HFFc6 (cell line): ENCODE results near the gene WDR5B. TPM values are rescaled to one million over a fixed set of nuclear protein-coding genes. Genes with fewer than 3 reads are reported as not detected.

Experiments used
- DNase-seq: peaks from one replicate; pipeline ENCODE4 v3.0.0-alpha.2; 2018
- H3K27ac Mint-ChIP-seq: 2 replicates; pipeline ENCODE4 v1.8.0; 2020; ENCODE audit warnings: mild to moderate bottlenecking, mixed read lengths
- H3K27me3 Mint-ChIP-seq: 2 replicates; pipeline ENCODE4 v1.8.0; 2021; ENCODE audit warnings: mild to moderate bottlenecking, moderate library complexity, mixed read lengths; ENCODE audit not compliant: insufficient read depth
- H3K36me3 Mint-ChIP-seq: 2 replicates; pipeline ENCODE4 v1.8.0; 2021; ENCODE audit warnings: low read depth, mixed read lengths
- H3K4me1 Mint-ChIP-seq: 2 replicates; pipeline ENCODE4 v1.8.0; 2020; ENCODE audit warnings: low read depth, mixed read lengths
- H3K4me3 Mint-ChIP-seq: 2 replicates; pipeline ENCODE4 v1.8.0; 2020; ENCODE audit warnings: mild to moderate bottlenecking, moderate library complexity, mixed read lengths
- H3K9me3 Mint-ChIP-seq: 2 replicates; pipeline ENCODE4 v1.8.0; 2020; ENCODE audit warnings: mild to moderate bottlenecking, mixed read lengths
- total RNA-seq, 6 experiments: library from RNA; stranded (reverse); fragmentation: NEBNext Ultra II Directional; extraction: Animal tissue kit (Norgen Biotek cat#: 25700); gene quantifications; 2 replicates in 1 of 6; 3 replicates in 5 of 6; pipeline ENCODE4 v1.2.3, GENCODE V29; 2021
- TF ChIP-seq, protein P1 (sequence below): fragments of 200-600 bp; sonication (generic); IDR thresholded peaks from 2 replicates; pipeline ENCODE4 v1.5.0; 2021; ENCODE audit warnings: antibody characterized with exemption, mild to moderate bottlenecking

The WDR5B gene
- total RNA-seq, 6 experiments from 2014 or later = 4.6 to 5.8 (median 5.4) TPM

DNA sequence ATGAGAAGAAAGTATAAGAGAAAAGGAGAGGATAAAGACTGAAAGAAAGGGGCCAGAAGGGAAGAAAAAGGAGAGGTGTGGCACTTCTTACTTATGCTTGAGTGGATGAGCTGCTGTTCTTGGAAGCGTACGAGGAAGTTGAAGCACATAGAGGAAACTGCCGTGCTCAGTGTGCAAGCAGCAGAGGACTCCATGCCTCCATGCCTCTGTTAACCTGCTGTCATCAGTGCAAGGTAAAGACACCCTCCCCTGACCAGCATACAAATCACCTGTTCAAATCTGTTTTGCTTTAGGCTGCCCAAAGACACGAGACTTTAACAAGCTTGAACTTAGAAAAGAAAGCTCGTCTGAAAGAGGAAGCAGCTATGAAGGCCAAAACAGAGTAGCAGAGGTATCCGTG is 6.4 kb downstream of the WDR5B start:
- TF ChIP-seq, protein P1, sequence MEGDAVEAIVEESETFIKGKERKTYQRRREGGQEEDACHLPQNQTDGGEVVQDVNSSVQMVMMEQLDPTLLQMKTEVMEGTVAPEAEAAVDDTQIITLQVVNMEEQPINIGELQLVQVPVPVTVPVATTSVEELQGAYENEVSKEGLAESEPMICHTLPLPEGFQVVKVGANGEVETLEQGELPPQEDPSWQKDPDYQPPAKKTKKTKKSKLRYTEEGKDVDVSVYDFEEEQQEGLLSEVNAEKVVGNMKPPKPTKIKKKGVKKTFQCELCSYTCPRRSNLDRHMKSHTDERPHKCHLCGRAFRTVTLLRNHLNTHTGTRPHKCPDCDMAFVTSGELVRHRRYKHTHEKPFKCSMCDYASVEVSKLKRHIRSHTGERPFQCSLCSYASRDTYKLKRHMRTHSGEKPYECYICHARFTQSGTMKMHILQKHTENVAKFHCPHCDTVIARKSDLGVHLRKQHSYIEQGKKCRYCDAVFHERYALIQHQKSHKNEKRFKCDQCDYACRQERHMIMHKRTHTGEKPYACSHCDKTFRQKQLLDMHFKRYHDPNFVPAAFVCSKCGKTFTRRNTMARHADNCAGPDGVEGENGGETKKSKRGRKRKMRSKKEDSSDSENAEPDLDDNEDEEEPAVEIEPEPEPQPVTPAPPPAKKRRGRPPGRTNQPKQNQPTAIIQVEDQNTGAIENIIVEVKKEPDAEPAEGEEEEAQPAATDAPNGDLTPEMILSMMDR = no peak
- Mint-ChIP-seq H3K4me1 (peaks cover 15% of the 10 kb centered on the region), H3K27ac (no peak overlapping the region), H3K27me3 (no peaks in the 10 kb centered on the region), H3K4me3 (no peak overlapping the region), H3K36me3 (peaks cover 10% of the 10 kb centered on the region; the same call in 1 of the 2 replicates), H3K9me3 (no peaks in the 10 kb centered on the region)
- no peak for DNase-seq

DNA sequence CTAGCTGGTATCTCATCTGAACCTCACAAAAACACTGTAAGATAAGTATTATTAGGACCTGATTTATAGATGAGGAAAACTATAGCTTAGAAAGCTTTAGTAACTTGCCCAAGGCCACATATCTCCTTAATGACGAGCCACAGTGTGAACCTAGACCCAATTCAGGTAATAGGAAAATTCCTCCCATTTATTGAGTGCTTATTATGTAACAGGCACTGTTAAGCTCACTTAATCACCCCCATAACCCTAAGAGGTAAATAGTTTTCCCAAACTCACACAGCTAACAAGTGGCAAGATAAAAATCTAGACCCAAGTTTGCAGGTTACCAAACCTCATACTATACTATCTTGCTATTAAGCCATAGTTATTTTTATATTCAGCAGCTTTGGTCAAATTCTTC is 7.9 kb downstream of the WDR5B start:
- DNase-seq = no peak
- Mint-ChIP-seq H3K4me3 (no peak overlapping the region), H3K27me3 (peaks cover 2% of the 10 kb centered on the region; the same call in 1 of the 2 replicates), H3K4me1 (peaks cover 18% of the 10 kb centered on the region), H3K36me3 (peaks cover 12% of the 10 kb centered on the region; the same call in 1 of the 2 replicates), H3K27ac (no peak overlapping the region), H3K9me3 (no peaks in the 10 kb centered on the region)
- TF ChIP-seq, protein P1 = no peak

DNA sequence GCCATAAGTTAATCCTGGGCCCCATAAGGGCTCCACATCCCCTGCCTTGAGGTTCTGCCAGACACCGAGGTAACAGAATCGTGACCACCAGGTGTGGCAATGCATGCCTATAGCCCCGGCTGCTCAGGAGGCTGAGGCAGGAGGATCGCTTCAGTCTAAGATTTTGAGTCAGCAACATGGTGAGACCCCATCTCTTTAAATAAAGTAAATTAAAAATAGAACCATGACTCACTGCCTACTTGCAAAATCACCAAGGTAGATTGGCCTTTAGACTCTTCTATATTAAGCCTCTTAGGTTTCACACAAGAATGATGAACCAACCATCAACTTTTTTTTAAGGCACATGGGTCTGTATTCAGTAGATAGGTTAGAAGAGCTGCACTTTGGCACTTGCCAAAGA is 9.7 kb downstream of the WDR5B start:
- no peaks in the 10 kb centered on the region for H3K9me3 Mint-ChIP-seq
- peaks cover 2% of the 10 kb centered on the region; the same call in 1 of the 2 replicates for H3K27me3 Mint-ChIP-seq
- H3K36me3 Mint-ChIP-seq = peaks cover 13% of the 10 kb centered on the region; the same call in 1 of the 2 replicates
- H3K4me3 Mint-ChIP-seq = no peak overlapping the region
- peaks cover 19% of the 10 kb centered on the region for H3K4me1 Mint-ChIP-seq
- TF ChIP-seq, protein P1 = no peak
- H3K27ac Mint-ChIP-seq = no peak overlapping the region
- no peak for DNase-seq

DNA sequence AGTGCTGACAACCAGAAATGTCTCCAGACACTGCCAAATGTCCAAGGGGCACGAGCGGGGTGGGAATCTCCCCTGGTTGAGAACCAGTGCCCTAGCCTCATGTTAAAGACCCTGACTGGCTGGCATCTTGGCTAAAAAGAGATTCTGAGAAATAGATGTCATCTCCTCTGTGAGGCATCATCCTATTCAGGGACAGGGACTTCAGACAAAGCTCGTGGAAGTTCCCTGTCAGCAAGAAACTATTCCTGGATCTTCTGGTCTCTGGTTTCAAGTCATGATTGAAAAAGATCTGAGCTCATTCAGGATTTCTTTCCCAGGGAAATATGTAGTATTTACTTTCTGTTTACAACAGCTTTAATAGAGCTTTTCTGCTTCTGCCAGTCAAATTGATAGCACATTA is 10.8 kb downstream of the WDR5B start:
- H3K27ac Mint-ChIP-seq = no peak overlapping the region
- peaks cover 13% of the 10 kb centered on the region; the same call in 1 of the 2 replicates for H3K36me3 Mint-ChIP-seq
- H3K9me3 Mint-ChIP-seq = no peaks in the 10 kb centered on the region
- TF ChIP-seq, protein P1 = no peak
- no peak overlapping the region for H3K4me3 Mint-ChIP-seq
- DNase-seq = no peak
- H3K27me3 Mint-ChIP-seq = peaks cover 2% of the 10 kb centered on the region; the same call in 1 of the 2 replicates
- H3K4me1 Mint-ChIP-seq = peaks cover 19% of the 10 kb centered on the region

DNA sequence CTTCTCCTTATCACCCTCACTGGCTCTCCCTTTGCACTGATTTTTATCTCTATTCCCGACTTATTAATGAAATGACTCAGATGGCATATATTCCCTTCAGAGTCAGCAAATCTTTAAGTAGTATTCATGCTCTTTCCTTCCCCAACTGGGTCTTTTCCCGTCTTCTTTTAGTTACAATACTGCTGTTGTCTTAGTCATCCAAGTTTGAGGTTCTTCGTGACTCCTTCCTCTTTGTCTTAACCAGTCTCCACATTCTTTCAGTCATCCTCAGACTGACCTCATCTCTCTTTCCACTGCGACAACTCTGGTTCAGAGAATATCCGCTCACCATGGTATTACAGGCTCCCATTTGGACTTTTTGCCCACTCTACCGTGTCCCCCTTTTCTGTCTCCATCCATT is 12.4 kb downstream of the WDR5B start:
- no peaks in the 10 kb centered on the region for H3K9me3 Mint-ChIP-seq
- no peak overlapping the region; the same call in 1 of the 2 replicates for H3K4me3 Mint-ChIP-seq
- H3K27ac Mint-ChIP-seq = peak overlapping the region; percentile 63

More for the DNA sequence above, 12.4 kb downstream of the WDR5B start:
- peaks cover 2% of the 10 kb centered on the region; the same call in 1 of the 2 replicates for H3K27me3 Mint-ChIP-seq
- peaks cover 19% of the 10 kb centered on the region for H3K4me1 Mint-ChIP-seq
- H3K36me3 Mint-ChIP-seq = 0 out of 2 replicates have a peak, but pooled peaks cover 13% of the 10 kb centered on the region
- DNase-seq = peak; percentile 74
- TF ChIP-seq, protein P1 = no peak
